GM23338 (cell line): ENCODE measurements around the gene RFC2. TPM values are rescaled to one million over a fixed set of nuclear protein-coding genes. Genes with fewer than 3 reads are reported as not detected.

Experiments used
- ATAC-seq: fragments of 200-7000 bp; cut with Tn5 transposase; 3 replicates; pipeline ENCODE4 v1.9.1; 2020
- DNase-seq: peaks from one replicate; pipeline ENCODE4 v3.0.0-alpha.2; 2015; ENCODE audit warnings: low spot score
- H2AFZ ChIP-seq: fragments of 200-600 bp; sonication (generic); 2 replicates; pipeline ENCODE4 v1.8.0; 2016; ENCODE audit warnings: antibody characterized with exemption, mild to moderate bottlenecking, moderate library complexity
- H3F3A ChIP-seq: fragments of 200-600 bp; sonication (generic); replicated peaks from 2 replicates; pipeline ENCODE4 v1.8.0; 2017; ENCODE audit warnings: antibody characterized with exemption, mixed run types, low read depth
- H3K27ac ChIP-seq: fragments of 200-600 bp; sonication (generic); 2 replicates; pipeline ENCODE4 v1.6.1; 2016; ENCODE audit warnings: low read depth
- H3K27me3 ChIP-seq: fragments of 200-600 bp; sonication (generic); 2 replicates; pipeline ENCODE4 v1.8.0; 2016; ENCODE audit warnings: mild to moderate bottlenecking, mixed run types, moderate library complexity; ENCODE audit not compliant: insufficient read depth
- H3K36me3 ChIP-seq: fragments of 200-600 bp; sonication (generic); 2 replicates; pipeline ENCODE4 v1.8.0; 2016; ENCODE audit warnings: mild to moderate bottlenecking; ENCODE audit not compliant: insufficient read depth
- H3K4me1 ChIP-seq: fragments of 200-600 bp; sonication (generic); 2 replicates; pipeline ENCODE4 v1.8.0; 2016; ENCODE audit warnings: mild to moderate bottlenecking, moderate library complexity; ENCODE audit not compliant: insufficient read depth
- H3K4me2 ChIP-seq: fragments of 200-600 bp; sonication (generic); 2 replicates; pipeline ENCODE4 v1.7.1; 2017; ENCODE audit warnings: mixed run types
- H3K4me3 ChIP-seq: fragments of 200-600 bp; sonication (generic); 2 replicates; pipeline ENCODE4 v1.6.1; 2016; ENCODE audit warnings: mixed run types
- H3K79me2 ChIP-seq: fragments of 200-600 bp; sonication (generic); replicated peaks from 2 replicates; pipeline ENCODE4 v1.8.0; 2017; ENCODE audit warnings: mild to moderate bottlenecking; ENCODE audit not compliant: insufficient read depth
- H3K9me2 ChIP-seq: fragments of 200-600 bp; sonication (generic); 2 replicates; pipeline ENCODE4 v1.8.0; 2017; ENCODE audit not compliant: insufficient read depth
- H4K20me1 ChIP-seq: fragments of 200-600 bp; sonication (generic); replicated peaks from 2 replicates; pipeline ENCODE4 v1.8.0; 2017; ENCODE audit warnings: mild to moderate bottlenecking; ENCODE audit not compliant: insufficient read depth
- H3K27ac Mint-ChIP-seq: 2 replicates; pipeline ENCODE4 v1.8.0; 2020; ENCODE audit warnings: inconsistent platforms, mild to moderate bottlenecking, moderate library complexity, mixed read lengths
- H3K27me3 Mint-ChIP-seq: 3 replicates; pipeline ENCODE4 v1.8.0; 2022; ENCODE audit warnings: low read depth, mild to moderate bottlenecking, moderate library complexity, mixed read lengths, inconsistent platforms; ENCODE audit not compliant: insufficient read depth, poor library complexity
- H3K36me3 Mint-ChIP-seq: 3 replicates; pipeline ENCODE4 v1.8.0; 2021; ENCODE audit warnings: low read depth, mild to moderate bottlenecking, inconsistent platforms, moderate library complexity, mixed read lengths
- H3K4me1 Mint-ChIP-seq: 3 replicates; pipeline ENCODE4 v1.8.0; 2020; ENCODE audit warnings: mild to moderate bottlenecking, inconsistent platforms, mixed read lengths
- H3K4me3 Mint-ChIP-seq: 3 replicates; pipeline ENCODE4 v1.8.0; 2021; ENCODE audit warnings: moderate library complexity, mild to moderate bottlenecking, inconsistent platforms, mixed read lengths
- H3K9me3 Mint-ChIP-seq: 3 replicates; pipeline ENCODE4 v1.8.0; 2020; ENCODE audit warnings: moderate library complexity, mild to moderate bottlenecking, inconsistent platforms, mixed read lengths
- CREB1 ChIP-seq: fragments of 250-450 bp; sonication (Bioruptor Pico); IDR thresholded peaks from 2 replicates; pipeline ENCODE4 v1.5.0; 2020; ENCODE audit warnings: low read depth, mild to moderate bottlenecking, moderate library complexity
- CTCF ChIP-seq, 2 experiments: fragments of 200-600 bp in 1 of 2; sonication (generic) in 1 of 2; conservative IDR thresholded peaks; 2 replicates each; pipeline versions ENCODE4 v1.5.1 to v1.6.1; 2016 to 2017; ENCODE audit warnings: antibody characterized with exemption in 2 of 2, low read depth in 2 of 2, mild to moderate bottlenecking in 2 of 2, moderate library complexity in 1 of 2
- ETS1 ChIP-seq: IDR thresholded peaks from 2 replicates; pipeline ENCODE4 v1.6.1; 2016; ENCODE audit warnings: antibody characterized with exemption
- EZH2 ChIP-seq: fragments of 200-600 bp; sonication (generic); IDR thresholded peaks from one replicate; pipeline ENCODE4 v1.8.0; 2017; ENCODE audit warnings: antibody characterized with exemption, mild to moderate bottlenecking, low read depth; ENCODE audit not compliant: unreplicated experiment
- EZH2phosphoT487 ChIP-seq: fragments of 200-600 bp; sonication (generic); IDR thresholded peaks from one replicate; pipeline ENCODE4 v1.8.1; 2018; ENCODE audit warnings: antibody characterized with exemption; ENCODE audit not compliant: unreplicated experiment
- JUNB ChIP-seq: IDR thresholded peaks from one replicate; pipeline ENCODE4 v1.6.1; 2016; ENCODE audit warnings: antibody characterized with exemption; ENCODE audit not compliant: unreplicated experiment
- NANOG ChIP-seq: IDR thresholded peaks from 2 replicates; pipeline ENCODE4 v1.6.1; 2016; ENCODE audit warnings: antibody characterized with exemption, borderline replicate concordance
- REST ChIP-seq: IDR thresholded peaks from one replicate; pipeline ENCODE4 v1.6.1; 2018; ENCODE audit warnings: antibody characterized with exemption; ENCODE audit not compliant: unreplicated experiment
- STAT1 ChIP-seq: IDR thresholded peaks from one replicate; pipeline ENCODE4 v1.6.1; 2016; ENCODE audit warnings: antibody characterized with exemption; ENCODE audit not compliant: unreplicated experiment
- ZNF331 ChIP-seq: fragments of 250-450 bp; sonication (Bioruptor Pico); IDR thresholded peaks from 2 replicates; pipeline ENCODE4 v1.5.0; 2020; ENCODE audit warnings: low read depth, mild to moderate bottlenecking, moderate library complexity
- polyA plus RNA-seq: library from polyadenylated mRNA; unstranded; fragments of >200 nt; fragmentation: Nextera tagmentation; extraction: Ambion mirVana; gene quantifications from 2 replicates; pipeline ENCODE4 v1.2.1, GENCODE V29; 2016
- total RNA-seq: library from RNA; depleted of rRNA; stranded (reverse); fragments of >200 nt; shearing (Covaris generic); gene quantifications from 2 replicates; pipeline ENCODE4 v1.2.3, GENCODE V29; 2014

The RFC2 gene
- total and polyA plus RNA-seq, 2 experiments from 2014 or later: 56.4 to 75.2 TPM

GRCh38 chr7:74293577-74293908 is 39.3 kb upstream of the RFC2 start:
- peaks cover 39% of the 10 kb centered on the region for H4K20me1 ChIP-seq
- peak overlapping the region; percentile 17; the same call in 1 of the 2 replicates for H3K4me3 ChIP-seq
- no peak overlapping the region for H2AFZ ChIP-seq
- peak overlapping the region; percentile 85; the same call in 1 of the 2 replicates for H3K27ac ChIP-seq
- H3K36me3 Mint-ChIP-seq: peaks cover 21% of the 10 kb centered on the region
- H3K4me2 ChIP-seq: peak overlapping the region; percentile 63
- no peaks in the 10 kb centered on the region for H3K36me3 ChIP-seq
- H3K9me3 Mint-ChIP-seq: no peaks in the 10 kb centered on the region; the same call in 2 of the 3 replicates
- H3K27me3 Mint-ChIP-seq: peaks cover 15% of the 10 kb centered on the region
- peaks cover 46% of the 10 kb centered on the region for H3K4me1 Mint-ChIP-seq
- H3K4me1 ChIP-seq: peaks cover 37% of the 10 kb centered on the region
- ATAC-seq: no peak
- no peak for TF ChIP-seq ETS1
- no peaks in the 10 kb centered on the region for H3K27me3 ChIP-seq
- H3K4me3 Mint-ChIP-seq: peak overlapping the region; percentile 28; the same call in 1 of the 3 replicates
- H3K9me2 ChIP-seq: no peaks in the 10 kb centered on the region
- peak overlapping the region; percentile 40 for H3K27ac Mint-ChIP-seq
- peaks cover 84% of the 10 kb centered on the region for H3K79me2 ChIP-seq
- DNase-seq: no peak
- H3F3A ChIP-seq: peaks cover 17% of the 10 kb centered on the region

- no peaks in the 10 kb centered on the region; the same call in 2 of the 3 replicates for H3K9me3 Mint-ChIP-seq
- peak overlapping the region; percentile 28; the same call in 1 of the 3 replicates for H3K4me3 Mint-ChIP-seq
- Histone ChIP-seq H2AFZ (no peak overlapping the region), H4K20me1 (peaks cover 39% of the 10 kb centered on the region), H3K27me3 (no peaks in the 10 kb centered on the region), H3K79me2 (peaks cover 81% of the 10 kb centered on the region), H3K4me3 (0 out of 2 replicates have a peak overlapping the region, but pooled peaks have one; percentile 20), H3K9me2 (no peaks in the 10 kb centered on the region), H3F3A (peaks cover 19% of the 10 kb centered on the region), H3K36me3 (no peaks in the 10 kb centered on the region), H3K27ac (peak overlapping the region; percentile 55; the same call in 1 of the 2 replicates), H3K4me2 (peak overlapping the region; percentile 63), H3K4me1 (peaks cover 43% of the 10 kb centered on the region)
- H3K27me3 Mint-ChIP-seq: peaks cover 17% of the 10 kb centered on the region
- peaks cover 51% of the 10 kb centered on the region for H3K4me1 Mint-ChIP-seq
- H3K36me3 Mint-ChIP-seq: peaks cover 21% of the 10 kb centered on the region
- ATAC-seq (no peak), DNase-seq (no peak)
- H3K27ac Mint-ChIP-seq: peak overlapping the region; percentile 40
- TF ChIP-seq JUNB: no peak
- no peak for TF ChIP-seq ETS1
- no peak for TF ChIP-seq REST
- TF ChIP-seq CTCF (conservative IDR thresholded peaks at IDR 0.05; ENCODE audit: low read depth in 2 of 2): no peak
- no peak for TF ChIP-seq NANOG
- no peak for TF ChIP-seq EZH2
- no peak for TF ChIP-seq EZH2phosphoT487
- TF ChIP-seq CREB1: no peak
- TF ChIP-seq STAT1: no peak
- no peak for TF ChIP-seq ZNF331 (CRISPR knock-in tag)
Measured at GRCh38 chr7:74292757-74293576, 38.8 kb upstream of the RFC2 start.
